ES-I3 (cell line): Measurements from ENCODE around the gene ANKS1A.

Source experiments
- H3K36me3 ChIP-seq: 2 replicates; pipeline ENCODE4 v1.6.1; 2013; ENCODE audit warnings: mild to moderate bottlenecking, low read length, control low read depth, moderate library complexity; ENCODE audit not compliant: insufficient read depth
- H3K4me1 ChIP-seq: 2 replicates; pipeline ENCODE4 v1.6.1; 2013; ENCODE audit warnings: mild to moderate bottlenecking, control low read depth, low read length; ENCODE audit not compliant: insufficient read depth
- H3K9ac ChIP-seq: 2 replicates; pipeline ENCODE4 v1.6.1; 2013; ENCODE audit warnings: low read depth, mild to moderate bottlenecking, low read length, moderate library complexity
- H3K9me3 ChIP-seq: 2 replicates; pipeline ENCODE4 v1.6.1; 2013; ENCODE audit warnings: mild to moderate bottlenecking, low read length, moderate library complexity; ENCODE audit not compliant: control insufficient read depth, insufficient read depth

The ANKS1A gene

DNA sequence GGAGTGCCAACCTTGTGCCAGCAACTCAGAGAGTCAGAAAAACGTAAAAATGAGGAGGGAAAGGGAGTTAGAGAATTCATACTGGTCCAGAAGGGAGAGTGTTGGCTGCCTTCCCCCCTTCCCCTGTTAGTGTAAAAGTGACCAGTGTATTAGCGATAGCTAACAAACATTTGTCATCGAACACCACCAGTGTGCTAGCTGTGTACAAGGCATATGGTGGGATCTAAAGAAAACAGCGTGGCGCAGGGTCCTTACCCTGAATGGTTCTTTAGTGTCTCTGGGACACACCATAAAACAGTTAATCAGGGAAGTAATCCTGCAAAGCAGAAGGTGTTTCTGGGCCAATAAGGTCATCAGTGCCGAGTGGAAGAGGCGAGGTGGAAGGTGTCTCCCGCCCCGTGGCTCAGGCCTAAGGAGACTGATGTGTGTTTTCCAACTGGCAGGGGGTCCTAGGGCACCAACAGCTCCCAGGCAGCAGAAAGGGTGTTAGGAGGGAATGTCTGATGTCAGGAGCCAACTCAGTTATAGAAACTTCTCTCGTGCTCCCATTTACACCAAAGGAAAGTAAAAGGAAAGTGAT is 160.2 kb downstream of the ANKS1A start:
- Histone ChIP-seq H3K36me3 (peaks cover 9% of the 10 kb centered on the region), H3K9ac (no peak overlapping the region), H3K9me3 (no peaks in the 10 kb centered on the region), H3K4me1 (peaks cover 56% of the 10 kb centered on the region)

GRCh38 chr6:35049900-35050756 is 161.1 kb downstream of the ANKS1A start:
- no peaks in the 10 kb centered on the region for H3K9me3 ChIP-seq
- no peak overlapping the region for H3K9ac ChIP-seq
- H3K4me1 ChIP-seq: peaks cover 47% of the 10 kb centered on the region
- H3K36me3 ChIP-seq: peaks cover 9% of the 10 kb centered on the region

- H3K9ac ChIP-seq: no peak overlapping the region
- no peaks in the 10 kb centered on the region for H3K9me3 ChIP-seq
- peaks cover 9% of the 10 kb centered on the region for H3K36me3 ChIP-seq
- H3K4me1 ChIP-seq: peaks cover 40% of the 10 kb centered on the region
Observed at GRCh38 chr6:35050757-35051330, 161.8 kb downstream of the ANKS1A start.

- peaks cover 9% of the 10 kb centered on the region for H3K36me3 ChIP-seq
- no peaks in the 10 kb centered on the region for H3K9me3 ChIP-seq
- H3K9ac ChIP-seq: no peak overlapping the region
- H3K4me1 ChIP-seq: peaks cover 35% of the 10 kb centered on the region
Observed at GRCh38 chr6:35051396-35051795, 162.3 kb downstream of the ANKS1A start.

- Histone ChIP-seq H3K9ac (no peak overlapping the region), H3K36me3 (peaks cover 9% of the 10 kb centered on the region), H3K4me1 (peaks cover 28% of the 10 kb centered on the region), H3K9me3 (no peaks in the 10 kb centered on the region)
Observed at GRCh38 chr6:35051997-35052583, 163.0 kb downstream of the ANKS1A start.

DNA sequence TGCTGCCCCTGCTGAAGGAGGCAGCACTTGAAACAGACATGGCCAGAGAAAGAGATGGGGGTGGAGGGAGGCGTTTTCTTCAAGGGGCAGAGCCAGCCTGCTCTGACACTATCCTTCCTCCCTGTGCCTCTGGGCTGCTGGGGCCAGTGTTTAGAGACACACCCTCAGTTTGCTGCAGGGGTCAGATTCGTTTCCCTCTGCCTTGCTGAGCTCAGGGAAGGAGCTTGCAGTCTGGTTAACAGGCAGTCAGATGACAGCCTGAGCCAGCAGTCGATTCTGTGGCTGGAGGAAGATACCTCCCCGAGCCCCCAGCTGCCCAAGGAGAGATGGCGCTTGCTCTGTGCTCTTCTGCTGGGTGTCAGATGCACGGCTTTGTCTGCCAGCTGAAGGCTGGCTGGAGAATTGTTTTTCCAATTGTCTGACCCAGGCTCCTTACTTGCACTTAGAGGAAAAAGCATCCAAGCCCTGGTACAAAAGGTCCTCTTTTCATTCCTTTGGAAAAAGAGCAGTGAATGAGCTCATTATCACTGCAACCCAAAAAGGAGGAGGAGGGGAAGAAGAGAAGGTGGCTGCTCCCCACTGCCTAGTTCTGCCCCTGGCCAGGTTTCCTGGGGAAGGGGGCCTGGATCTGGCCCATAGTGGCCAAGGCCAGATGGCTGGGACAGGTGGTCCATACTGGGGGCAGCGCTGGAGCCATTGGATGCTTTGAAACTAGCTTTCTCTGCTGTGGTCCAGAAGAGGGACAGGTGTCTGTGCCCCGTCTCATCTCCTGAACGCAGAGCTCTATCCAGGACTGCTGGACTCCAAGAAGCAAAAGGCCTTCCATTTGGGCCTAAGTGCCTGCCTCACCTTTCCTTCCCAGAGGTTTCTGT is 163.9 kb downstream of the ANKS1A start:
- Histone ChIP-seq H3K9me3 (no peaks in the 10 kb centered on the region), H3K4me1 (peaks cover 20% of the 10 kb centered on the region), H3K36me3 (peaks cover 9% of the 10 kb centered on the region), H3K9ac (no peak overlapping the region)

DNA sequence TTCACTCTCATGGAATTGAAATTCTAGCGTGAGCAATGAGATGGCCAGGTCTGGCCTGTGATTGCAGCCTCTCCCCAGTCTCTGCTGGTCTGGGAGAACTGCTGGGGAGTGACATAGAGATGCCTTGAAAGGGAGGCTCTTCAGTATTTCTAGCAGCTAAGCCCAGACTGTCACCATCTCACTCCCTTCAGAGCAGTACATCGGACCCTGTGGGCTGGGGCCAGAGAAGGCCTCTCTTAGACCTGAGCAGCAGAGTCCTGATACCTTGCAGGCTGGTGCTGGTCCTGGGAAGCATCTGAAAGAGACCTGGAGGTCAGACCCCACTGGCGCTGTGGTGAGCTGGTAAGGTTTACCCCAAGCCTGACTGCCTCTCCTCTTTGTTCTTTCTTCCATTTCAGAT is 164.6 kb downstream of the ANKS1A start:
- Histone ChIP-seq H3K9me3 (no peaks in the 10 kb centered on the region), H3K9ac (no peak overlapping the region), H3K4me1 (peaks cover 12% of the 10 kb centered on the region), H3K36me3 (peaks cover 9% of the 10 kb centered on the region)

DNA sequence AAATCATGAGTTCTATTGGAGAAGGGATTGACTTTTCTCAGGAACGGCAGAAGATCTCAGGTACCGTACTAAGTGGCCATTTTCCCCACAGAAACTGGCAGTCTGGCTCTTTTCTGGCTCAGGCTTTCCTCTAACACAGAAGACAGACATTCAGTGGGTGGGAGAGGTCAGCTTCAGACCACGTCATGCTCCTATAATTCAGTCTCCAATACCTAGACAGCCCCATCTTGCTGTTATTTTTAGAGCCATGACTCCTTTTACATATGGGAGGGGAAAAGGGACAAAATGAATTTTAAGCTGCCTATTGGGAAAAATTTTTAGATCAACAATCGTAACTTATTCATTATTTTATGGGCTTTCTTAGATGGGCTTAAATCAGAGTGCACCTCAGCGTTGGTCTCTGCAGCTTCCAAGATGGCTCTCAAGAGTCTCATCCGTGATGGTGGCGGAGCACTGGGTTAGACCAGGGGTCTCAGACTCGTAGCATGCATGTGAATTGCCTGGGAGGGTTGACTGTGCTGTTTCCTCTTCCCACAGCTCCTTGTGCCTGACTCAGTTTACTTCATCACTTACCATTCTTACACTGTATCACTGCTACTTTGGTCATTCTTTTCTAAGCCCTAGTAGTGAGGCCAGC is 165.2 kb downstream of the ANKS1A start:
- Histone ChIP-seq H3K9ac (no peak overlapping the region), H3K36me3 (peaks cover 9% of the 10 kb centered on the region), H3K4me1 (peaks cover 7% of the 10 kb centered on the region; the same call in 1 of the 2 replicates), H3K9me3 (no peaks in the 10 kb centered on the region)

- Histone ChIP-seq H3K36me3 (peaks cover 9% of the 10 kb centered on the region), H3K4me1 (peaks cover 5% of the 10 kb centered on the region; the same call in 1 of the 2 replicates), H3K9me3 (no peaks in the 10 kb centered on the region), H3K9ac (no peak overlapping the region)
Observed at GRCh38 chr6:35054743-35055130, 165.7 kb downstream of the ANKS1A start.

DNA sequence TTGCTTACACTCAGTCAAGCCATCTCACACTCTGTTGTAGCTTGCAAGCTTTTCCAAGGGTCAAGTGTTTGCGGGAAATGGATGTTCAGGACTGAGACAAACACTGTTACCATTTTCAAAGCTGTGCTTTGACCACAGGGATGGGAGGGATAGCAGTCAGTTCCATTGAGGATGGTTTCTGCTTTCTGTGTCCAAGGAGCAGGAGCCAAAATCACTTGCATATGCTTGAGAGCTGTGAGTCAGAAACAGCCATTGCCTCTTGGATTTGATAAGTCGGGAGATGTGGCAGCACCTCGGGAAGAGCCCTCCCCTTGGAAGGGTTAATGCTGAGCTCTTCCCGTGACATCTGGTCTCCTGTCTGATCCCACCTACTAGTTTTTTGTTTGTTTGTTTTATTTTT is 166.8 kb downstream of the ANKS1A start:
- Histone ChIP-seq H3K4me1 (peaks cover 5% of the 10 kb centered on the region; the same call in 1 of the 2 replicates), H3K9ac (no peak overlapping the region), H3K36me3 (peaks cover 9% of the 10 kb centered on the region), H3K9me3 (no peaks in the 10 kb centered on the region)

DNA sequence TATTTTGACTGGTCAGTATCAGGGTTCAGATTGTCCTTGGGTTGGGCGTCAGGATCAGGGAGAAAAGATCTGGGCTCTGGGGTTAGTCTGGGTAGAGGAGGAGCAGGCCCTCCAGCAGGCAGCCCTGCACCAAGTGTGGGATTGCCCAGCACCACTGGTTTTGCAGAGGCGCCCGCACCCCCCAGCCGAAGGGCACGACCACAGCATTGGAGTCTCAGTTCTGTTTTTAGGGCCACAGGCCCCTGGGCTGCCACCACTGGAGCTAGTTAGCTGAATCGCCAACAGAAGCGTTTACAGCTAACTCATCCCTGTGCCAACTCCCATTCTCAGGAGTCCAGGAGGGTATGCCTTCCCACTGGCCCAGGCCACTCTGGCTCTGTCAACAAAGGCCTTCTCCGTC is 167.9 kb downstream of the ANKS1A start:
- H3K9me3 ChIP-seq: no peaks in the 10 kb centered on the region
- peaks cover 5% of the 10 kb centered on the region; the same call in 1 of the 2 replicates for H3K4me1 ChIP-seq
- H3K36me3 ChIP-seq: peaks cover under 1% of the 10 kb centered on the region; the same call in 1 of the 2 replicates
- no peak overlapping the region for H3K9ac ChIP-seq

- Histone ChIP-seq H3K36me3 (no peaks in the 10 kb centered on the region), H3K4me1 (peaks cover 4% of the 10 kb centered on the region; the same call in 1 of the 2 replicates), H3K9ac (no peak overlapping the region), H3K9me3 (no peaks in the 10 kb centered on the region)
Observed at GRCh38 chr6:35057449-35058357, 168.6 kb downstream of the ANKS1A start.

GRCh38 chr6:35058358-35058675 is 169.3 kb downstream of the ANKS1A start:
- H3K9ac ChIP-seq: no peak overlapping the region
- no peaks in the 10 kb centered on the region for H3K36me3 ChIP-seq
- no peaks in the 10 kb centered on the region for H3K4me1 ChIP-seq
- no peaks in the 10 kb centered on the region for H3K9me3 ChIP-seq
